ENCODE data around the gene BICD2.
"Not testable (repeated sequence)": the region's sequence is repeated elsewhere in the genome, so short reads cannot be mapped to it uniquely, and the experiment has no call there.

The BICD2 gene

DNA sequence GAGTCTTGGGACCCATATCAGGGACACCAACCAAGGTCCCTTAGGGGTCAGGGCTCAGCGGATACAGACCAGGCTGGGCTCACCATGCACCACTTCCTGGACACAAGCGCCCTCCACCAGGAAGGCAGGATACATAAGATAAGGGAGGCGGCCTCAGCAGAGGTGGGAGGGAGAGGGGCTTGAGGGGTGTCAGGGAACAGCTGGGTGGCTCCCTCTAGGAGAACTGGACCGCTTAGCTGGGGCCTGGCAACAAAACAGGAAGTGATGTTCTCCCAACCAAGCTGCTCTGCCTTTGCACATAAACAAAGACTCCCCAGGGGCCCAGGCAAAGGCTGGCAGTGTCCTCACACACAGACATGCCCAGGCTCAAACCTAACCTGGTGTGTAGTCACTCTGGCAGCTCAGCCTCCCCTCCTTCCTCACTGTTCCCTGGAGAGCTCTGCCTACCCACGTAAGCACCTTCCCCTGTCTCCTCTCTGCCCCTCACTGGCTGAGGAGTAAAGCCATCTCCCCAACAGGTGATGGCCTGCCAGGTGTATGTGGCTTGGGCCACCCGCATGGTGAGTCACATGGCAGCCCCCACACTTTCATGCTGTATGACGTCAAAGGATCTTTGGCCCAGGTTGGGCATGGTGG, 5.8 kb upstream of the BICD2 start:
- no peak for DNase-seq

GRCh38 chr9:92769990-92770359, 5.3 kb upstream of the BICD2 start:
- DNase-seq, result no peak

GRCh38 chr9:92769286-92769685, 4.7 kb upstream of the BICD2 start:
- DNase-seq, result no peak

- DNase-seq, result not testable (repeated sequence)
Observed at GRCh38 chr9:92768816-92769215, 4.2 kb upstream of the BICD2 start.

DNA sequence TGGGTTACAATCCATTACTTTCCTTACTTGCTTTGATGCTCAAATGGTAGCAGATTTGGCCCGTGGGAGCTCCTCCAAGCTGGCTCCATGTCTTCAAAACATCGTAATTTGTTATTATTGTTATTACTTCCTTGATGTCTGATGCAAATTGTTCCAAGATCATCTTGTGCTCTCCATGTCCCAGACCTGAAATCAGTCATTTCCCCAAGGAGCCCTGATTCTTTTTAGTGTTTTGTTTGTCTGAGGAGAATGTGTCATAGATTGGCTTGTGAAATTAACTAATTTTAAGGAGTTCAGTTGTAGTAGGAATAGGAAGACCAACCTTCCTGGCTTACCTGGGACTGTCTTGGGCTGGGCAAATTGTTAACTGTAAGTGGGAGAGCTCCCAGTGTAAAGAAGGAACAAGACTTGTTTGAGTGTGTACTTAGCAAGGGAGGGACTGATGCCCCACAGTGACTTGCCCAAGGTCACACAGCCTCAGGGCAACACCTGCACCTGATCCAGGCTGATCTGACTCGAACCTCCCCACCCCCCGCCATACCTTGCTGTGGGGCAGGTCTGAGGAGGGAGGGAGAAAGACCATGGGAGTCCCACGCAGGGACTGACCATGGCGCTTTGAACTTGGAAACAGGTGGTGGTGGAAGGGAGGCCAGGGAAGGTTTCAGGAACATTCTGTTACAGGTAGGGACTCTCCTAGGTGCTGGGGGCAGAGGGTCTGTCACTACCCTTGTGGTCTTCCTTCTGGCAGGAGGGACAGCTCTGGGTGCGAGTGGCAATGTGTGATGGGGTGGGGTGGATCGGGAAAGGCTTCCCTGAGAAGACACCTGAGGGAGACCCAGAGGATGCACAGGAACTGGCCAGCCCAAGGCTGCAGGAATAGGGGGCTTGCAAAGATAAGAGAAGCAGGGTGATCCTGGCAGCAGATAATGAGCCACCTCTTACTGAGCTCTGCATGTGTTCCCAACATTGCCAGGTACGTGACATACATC, 2.7 kb upstream of the BICD2 start:
- DNase-seq, result no peak

DNA sequence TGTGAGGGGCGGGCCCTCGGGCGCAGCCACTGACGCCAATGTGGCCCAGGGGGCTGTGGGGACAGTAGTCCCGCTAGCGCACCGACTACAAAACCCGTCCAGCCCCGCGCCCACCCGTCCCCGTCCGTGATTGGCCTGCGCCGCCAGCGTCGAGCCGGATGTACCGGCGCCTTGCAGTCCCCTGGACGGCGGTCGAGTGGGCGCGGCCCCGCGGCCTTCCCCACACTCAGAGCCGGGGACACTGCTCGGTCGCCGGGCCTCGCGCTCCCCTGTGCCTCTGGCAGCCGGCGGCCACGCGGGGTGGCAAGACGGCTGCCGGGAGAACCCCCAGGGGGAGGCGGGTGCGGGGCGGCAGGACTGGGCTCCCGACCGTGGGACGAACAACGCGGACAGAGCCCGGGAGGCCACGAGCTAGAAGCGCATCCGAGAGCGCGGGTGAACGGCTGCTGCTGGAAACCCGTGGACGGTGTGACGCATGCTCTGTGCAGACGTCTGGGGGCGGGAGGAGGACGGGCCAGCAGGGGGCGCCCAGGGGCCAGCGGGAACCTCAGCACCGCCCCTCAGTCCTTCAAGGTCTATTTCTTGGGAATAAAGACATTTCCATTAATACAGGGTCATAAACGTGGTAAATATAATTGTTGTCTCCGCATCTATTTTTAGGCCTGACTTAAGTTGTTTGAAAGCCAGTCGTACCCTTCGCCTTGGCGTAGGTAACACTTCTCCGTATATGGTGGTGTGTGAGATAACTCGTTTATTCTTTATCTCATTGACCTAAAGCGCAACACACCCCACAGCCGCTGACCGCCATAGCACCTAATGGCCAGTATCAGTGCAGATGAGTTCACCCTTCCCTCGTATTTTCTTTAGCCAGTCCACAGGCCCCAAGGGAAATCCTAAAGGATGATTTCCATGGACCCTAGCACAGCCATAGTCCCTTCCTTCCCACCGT, 629 bp upstream of the BICD2 start:
- peak; percentile 97 to 99 for DNase-seq

- DNase-seq, result peak in 1 of 2 experiments; percentile 47
Observed at GRCh38 chr9:92763721-92764380, 782 bp downstream of the BICD2 start.

GRCh38 chr9:92762781-92763708, 1.6 kb downstream of the BICD2 start:
- no peak for DNase-seq

GRCh38 chr9:92762196-92762595, 2.4 kb downstream of the BICD2 start:
- no peak for DNase-seq

DNA sequence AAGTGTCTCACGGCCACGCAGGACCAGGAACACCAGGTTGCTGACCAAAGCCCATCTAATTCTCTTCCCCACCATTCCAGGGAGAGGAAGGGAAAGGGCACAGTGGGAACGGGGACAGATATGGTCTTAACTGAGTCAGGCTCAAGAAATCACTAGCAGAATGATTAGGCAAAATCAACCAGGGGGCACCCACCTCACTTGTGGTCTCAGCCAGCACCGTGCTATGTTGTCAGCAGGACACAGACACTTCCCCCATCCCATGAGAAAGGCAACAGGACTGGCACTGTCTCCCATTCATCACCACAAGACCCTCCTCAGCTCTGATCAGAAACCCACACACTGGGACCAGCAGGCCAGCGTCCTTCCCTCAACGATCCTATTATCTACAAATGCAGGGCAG, 2.9 kb downstream of the BICD2 start:
- no peak for DNase-seq

DNA sequence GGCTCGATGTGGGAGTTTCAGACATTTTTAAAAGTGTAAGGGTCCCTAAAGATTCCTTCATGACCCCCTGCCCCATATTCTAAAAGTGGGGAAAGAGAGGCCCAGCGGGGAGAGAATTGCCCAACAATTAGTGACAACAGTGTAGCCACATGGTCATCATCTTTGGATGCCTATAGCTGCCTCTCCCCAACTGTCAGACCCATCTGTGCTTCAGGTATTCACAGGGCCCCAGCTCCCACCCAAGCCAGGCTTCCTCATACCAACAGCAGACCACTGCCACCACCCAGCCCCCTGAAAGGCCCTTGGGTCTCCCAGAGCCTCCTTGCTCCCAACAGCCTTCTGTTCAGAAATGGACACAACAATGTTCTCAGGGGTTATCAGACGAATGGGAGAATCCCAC, 4.1 kb downstream of the BICD2 start:
- DNase-seq, result no peak

DNA sequence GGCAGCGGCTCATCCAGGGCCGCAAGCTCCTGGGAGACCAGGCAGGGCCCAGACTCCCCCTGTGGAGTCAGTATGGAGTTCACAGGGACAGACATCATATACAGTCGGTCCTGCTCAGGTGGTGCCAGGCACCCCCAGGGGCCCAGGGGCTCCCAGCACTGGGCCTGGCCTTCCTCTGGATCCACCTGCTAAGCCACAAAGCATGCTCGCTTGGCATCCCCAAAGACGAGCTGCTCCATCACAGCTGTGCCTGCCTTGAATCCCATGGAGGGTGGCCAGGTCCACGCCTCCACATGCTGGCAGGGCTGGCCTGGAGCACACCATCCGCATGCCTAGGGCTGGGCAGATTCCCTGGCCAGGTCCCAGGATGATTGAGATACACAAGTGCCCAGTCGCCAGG, 4.6 kb downstream of the BICD2 start:
- DNase-seq, result no peak

- no peak for DNase-seq
Observed at GRCh38 chr9:92759446-92759845, 5.2 kb downstream of the BICD2 start.

- no peak for DNase-seq
Observed at GRCh38 chr9:92756792-92757191, 7.8 kb downstream of the BICD2 start.

DNA sequence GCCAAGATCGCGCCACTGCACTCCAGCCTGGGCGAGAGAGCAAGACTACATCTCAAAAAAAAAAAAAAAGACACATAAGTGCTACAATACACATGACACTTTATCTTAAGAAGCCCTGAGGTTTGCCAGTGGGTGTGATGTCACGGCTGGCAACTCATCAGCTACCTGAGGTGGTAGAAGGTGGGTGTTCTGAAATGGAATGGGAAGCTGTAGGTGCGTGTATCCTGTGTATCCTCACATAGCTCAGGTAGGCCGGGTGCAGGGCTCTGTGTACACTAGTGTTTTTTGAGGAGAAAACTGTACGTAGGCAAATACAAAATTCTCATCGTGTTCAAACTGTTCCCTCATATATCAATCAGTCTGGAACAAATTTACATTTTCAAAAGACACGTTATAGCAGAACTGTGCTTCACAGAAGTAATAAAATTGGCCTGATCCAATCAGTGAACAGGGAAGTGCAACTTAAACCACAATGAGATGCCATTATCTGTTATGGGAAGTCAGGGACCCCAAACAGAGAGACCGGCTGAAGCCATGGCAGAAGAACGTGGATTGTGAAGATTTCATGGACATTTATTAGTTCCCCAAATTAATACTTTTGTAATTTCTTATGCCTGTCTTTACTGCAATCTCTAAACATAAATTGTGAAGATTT, 10.4 kb downstream of the BICD2 start:
- no peak for DNase-seq

DNA sequence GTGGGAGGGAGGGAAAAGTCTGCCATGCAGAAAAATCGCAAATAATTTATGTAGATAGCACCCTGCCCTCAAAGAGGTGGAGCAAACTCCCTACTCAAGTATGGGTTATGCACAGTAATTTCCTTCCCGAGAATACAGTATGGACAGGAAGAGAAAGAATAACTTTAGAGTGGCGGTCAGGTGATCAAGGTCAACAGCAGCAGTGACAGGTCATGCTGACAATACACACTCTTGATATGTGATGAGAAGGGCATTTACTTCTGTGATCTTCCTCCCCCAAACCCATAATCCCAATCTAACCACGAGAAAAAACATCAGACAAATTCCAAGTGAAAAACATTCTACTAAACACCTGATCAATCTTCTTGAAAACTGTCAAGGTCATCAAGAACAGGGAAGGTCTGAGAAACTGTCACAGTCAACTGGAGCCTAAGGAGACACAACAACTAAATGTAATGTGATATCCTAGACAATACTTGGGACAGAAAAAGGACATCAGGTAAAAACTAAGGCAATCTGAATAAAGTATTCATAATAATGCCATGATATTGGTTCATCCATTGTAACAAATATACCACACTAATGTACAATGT, 11.7 kb downstream of the BICD2 start:
- DNase-seq, result no peak

GRCh38 chr9:92749934-92750315, 14.7 kb downstream of the BICD2 start:
- DNase-seq, result peak in 1 of 2 experiments; percentile 90

- DNase-seq, result peak; percentile 99
Observed at GRCh38 chr9:92749071-92749933, 15.3 kb downstream of the BICD2 start.

DNA sequence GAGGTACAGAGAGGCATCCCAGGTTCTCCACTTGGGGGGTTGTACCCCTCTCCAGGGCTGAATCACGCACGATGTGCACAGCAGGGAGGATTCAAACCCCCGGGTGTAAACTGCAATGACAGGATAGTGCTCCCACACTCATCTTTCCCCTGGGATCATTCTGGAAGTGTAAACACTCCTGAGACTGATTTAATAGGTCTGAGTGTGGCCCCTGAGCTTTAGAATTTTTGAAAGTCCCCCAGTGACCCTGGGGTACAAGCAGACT, 16.5 kb downstream of the BICD2 start:
- no peak for DNase-seq

Data from NCI-H524 (cell line).